Measurements from ENCODE around the gene MRFAP1L1. TPM values are rescaled to one million over a fixed set of nuclear protein-coding genes. Genes with fewer than 3 reads are reported as not detected.

The MRFAP1L1 gene
- total RNA-seq, 4 donors from 2014 or later = 38.2 to 54.2 (median 44.6) TPM

- TF ChIP-seq, protein P1, sequence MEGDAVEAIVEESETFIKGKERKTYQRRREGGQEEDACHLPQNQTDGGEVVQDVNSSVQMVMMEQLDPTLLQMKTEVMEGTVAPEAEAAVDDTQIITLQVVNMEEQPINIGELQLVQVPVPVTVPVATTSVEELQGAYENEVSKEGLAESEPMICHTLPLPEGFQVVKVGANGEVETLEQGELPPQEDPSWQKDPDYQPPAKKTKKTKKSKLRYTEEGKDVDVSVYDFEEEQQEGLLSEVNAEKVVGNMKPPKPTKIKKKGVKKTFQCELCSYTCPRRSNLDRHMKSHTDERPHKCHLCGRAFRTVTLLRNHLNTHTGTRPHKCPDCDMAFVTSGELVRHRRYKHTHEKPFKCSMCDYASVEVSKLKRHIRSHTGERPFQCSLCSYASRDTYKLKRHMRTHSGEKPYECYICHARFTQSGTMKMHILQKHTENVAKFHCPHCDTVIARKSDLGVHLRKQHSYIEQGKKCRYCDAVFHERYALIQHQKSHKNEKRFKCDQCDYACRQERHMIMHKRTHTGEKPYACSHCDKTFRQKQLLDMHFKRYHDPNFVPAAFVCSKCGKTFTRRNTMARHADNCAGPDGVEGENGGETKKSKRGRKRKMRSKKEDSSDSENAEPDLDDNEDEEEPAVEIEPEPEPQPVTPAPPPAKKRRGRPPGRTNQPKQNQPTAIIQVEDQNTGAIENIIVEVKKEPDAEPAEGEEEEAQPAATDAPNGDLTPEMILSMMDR (IDR thresholded peaks at IDR 0.05; ENCODE audit: low read depth) = no peak
Measured at GRCh38 chr4:6682862-6683590, 26.6 kb downstream of the MRFAP1L1 start.

DNA sequence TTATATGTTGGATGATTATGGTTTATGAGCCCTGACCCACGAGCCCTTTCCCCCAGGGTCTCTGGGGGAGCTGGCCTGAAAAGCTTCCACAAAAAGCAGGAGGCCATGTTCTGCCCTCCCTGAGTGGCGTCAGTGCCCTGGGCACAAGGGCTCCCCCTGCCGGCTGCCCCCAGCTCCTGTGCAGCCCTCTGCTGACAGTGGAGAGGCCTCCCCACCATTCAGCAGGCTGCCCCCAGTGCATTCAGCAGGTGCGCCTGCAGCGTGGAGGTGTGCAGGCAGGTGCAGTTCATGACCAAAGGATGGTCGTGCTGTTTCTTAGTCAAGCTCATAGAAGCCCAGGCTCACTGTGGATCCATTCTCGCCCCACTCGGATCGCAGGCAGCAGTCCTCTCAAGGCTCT is 28.5 kb downstream of the MRFAP1L1 start:
- TF ChIP-seq, protein P1 (IDR thresholded peaks at IDR 0.05; ENCODE audit: low read depth) = no peak

GRCh38 chr4:6680372-6681034 is 29.2 kb downstream of the MRFAP1L1 start:
- TF ChIP-seq, protein P1 (IDR thresholded peaks at IDR 0.05; ENCODE audit: low read depth) = no peak

- TF ChIP-seq, protein P1 (IDR thresholded peaks at IDR 0.05; ENCODE audit: low read depth) = no peak
Measured at GRCh38 chr4:6676722-6677558, 32.7 kb downstream of the MRFAP1L1 start.

GRCh38 chr4:6674500-6675149 is 35.0 kb downstream of the MRFAP1L1 start:
- TF ChIP-seq, protein P1 (IDR thresholded peaks at IDR 0.05; ENCODE audit: low read depth) = no peak

DNA sequence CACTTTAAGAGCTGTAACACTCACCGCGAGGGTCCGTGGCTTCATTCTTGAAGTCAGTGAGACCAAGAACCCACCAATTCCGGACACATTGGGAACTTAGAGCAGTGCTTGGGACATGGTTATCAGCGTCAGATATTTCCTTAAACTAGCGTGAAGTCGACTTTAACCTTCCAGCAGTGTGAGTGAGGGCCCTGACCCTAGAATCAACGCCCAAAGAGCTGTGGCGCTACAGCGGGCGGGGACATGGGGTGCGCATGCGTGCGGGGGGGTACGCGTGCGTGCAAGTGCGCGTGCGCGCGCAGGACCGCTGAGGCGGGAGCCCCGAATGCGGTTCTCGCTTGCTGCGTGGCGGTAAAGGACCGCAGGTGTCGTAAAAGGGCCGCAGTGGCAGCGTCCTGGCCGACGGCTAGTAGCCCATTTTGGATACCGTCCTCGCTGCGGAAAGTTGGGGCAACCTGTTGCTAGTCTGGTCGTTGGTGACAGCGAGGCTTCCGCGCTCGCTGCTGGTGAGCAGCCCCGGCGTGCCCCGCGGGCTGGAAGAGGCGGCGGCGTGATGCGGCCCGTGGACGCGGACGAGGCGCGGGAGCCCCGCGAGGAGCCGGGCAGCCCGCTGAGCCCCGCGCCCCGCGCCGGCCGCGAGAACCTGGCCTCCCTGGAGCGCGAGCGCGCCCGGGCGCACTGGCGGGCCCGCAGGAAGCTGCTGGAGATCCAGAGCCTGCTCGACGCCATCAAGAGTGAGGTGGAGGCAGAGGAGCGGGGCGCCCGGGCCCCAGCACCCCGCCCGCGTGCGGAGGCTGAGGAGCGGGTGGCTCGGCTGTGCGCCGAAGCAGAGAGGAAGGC is 35.8 kb downstream of the MRFAP1L1 start:
- TF ChIP-seq, protein P1 (IDR thresholded peaks at IDR 0.05; ENCODE audit: low read depth) = no peak

Data from subcutaneous adipose tissue (tissue), 4 donors.